GM21447 (cell line): Measurements from ENCODE around the gene KIFAP3.
"Not testable (repeated sequence)": the region's sequence is repeated elsewhere in the genome, so short reads cannot be mapped to it uniquely, and the experiment has no call there.

Experiments used
- ATAC-seq: cut with Tn5 transposase; IDR thresholded peaks from one replicate; pipeline ENCODE4 v1.9.1; 2021; ENCODE audit not compliant: unreplicated experiment

KIFAP3 gene

DNA sequence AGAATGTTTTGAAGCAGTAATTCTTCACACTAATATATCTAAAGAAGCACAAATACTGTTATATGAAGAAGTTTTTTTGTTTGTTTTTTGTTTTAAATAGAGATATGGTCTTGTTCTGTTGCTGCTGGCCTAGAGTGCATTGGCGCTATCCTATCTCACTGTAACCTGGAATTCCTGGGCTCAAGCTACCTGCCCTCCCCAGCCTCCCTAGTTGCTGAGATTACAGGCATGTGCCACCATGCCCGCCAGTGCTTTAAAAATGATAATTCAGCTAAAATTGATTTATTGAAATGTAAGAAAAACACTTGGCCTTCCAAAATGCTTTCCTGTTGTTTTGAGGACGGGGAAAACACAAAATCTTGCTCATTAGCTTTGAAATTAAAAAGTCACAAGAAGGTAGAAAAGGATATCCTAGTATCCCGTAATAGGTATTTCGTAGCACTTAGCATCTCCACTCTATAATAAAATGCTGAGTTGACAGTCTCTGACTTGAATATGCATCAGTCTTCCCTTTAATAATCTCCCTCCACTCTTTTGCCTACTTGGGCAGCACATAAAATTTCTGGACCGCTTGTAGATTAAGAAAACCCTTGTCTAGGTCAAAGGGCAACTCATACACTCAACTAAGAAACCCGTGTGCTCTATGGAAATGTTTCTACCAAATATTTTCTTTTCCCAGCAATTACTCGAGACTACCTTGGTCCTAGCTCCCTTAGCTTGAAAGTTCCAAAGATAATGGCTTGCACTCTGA is 182.1 kb downstream of the KIFAP3 start:
- no peak for ATAC-seq

DNA sequence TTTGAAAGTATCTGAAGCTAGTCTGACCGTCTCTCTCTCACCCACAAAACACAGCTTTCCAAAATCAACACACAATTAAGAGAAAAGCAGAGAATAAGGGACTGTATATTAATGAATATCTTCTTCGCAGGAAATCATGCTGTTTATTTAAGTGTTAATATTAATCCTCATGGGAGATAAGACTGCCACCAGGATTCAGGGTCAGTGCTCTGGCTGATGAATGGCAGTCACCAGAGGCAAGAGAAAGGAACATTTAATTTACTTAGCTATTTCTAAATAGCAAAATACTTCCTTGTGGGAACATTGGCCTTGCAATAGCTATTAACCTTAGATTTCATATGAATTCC is 183.0 kb downstream of the KIFAP3 start:
- no peak for ATAC-seq

DNA sequence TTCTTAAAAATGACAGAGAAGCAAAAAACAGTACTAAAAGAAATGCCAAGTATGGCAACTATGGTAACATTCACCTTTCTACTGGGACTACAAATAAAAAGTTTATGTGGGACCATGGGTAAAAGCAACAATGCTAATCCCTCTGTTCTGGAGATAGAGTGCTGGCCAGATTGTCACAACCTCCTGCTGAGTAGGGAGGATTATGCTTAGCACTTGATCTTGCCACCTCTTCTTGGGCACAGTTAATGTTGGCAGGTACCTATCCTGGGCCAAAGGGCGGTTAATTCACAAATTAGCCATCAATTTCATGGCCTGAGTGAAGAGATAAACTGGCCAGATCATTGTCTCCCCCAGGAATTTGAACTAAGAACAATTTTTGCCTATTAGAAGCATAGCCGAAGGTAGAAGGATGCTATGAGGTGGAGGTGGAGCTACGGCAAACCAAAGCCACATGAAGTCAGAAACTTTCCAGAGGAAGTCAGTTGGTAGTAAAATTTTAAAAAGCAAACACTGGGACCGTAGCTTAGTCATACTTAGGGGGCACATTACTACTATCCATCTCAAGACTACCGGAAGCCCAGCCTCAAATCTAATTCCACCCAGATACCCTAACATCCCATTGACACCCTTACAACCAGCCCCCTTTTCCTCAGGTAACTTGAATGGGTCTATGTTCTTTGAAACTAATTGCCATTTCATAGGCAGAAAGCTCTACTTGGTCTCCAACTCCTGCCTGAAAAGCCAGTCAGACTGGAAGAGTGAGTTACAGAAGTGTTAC is 183.5 kb downstream of the KIFAP3 start:
- peak; percentile 26 for ATAC-seq

DNA sequence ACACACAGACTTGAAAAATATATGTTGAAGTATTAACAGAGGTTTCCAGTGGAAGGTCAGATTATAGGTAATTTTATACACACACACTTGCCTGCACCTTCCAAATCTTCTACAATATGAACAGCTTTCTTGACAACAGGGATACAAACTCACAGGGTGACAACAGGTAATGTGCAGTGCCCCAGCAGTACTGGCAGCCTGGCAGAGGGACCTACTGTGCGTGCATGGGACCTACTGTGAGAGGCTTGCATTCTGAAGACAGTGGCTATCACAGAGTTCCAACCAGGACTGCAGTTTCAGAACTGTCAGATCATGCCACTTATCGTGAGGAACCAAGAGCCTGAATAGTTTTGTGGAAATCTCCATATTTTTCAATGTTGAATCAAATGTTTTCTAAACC is 184.6 kb downstream of the KIFAP3 start:
- no peak for ATAC-seq

DNA sequence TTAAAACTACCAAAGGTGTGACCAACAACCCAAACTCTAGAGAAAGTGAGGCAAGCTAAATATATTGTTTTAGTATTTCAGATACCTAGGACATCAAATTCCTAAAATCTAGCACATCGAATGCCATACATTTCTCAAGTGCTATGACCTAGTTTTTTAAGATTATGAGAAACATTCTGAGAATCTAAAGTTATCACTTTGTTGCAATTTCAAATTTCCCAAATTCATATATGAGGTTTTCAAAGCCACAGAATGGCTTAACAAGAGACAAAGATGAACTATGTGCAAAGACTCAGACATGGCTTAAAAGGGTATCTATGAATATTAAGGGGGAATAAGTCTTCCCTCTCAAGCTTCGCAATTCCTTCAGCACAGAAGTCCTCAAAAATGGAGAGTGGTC is 187.6 kb downstream of the KIFAP3 start:
- no peak for ATAC-seq

DNA sequence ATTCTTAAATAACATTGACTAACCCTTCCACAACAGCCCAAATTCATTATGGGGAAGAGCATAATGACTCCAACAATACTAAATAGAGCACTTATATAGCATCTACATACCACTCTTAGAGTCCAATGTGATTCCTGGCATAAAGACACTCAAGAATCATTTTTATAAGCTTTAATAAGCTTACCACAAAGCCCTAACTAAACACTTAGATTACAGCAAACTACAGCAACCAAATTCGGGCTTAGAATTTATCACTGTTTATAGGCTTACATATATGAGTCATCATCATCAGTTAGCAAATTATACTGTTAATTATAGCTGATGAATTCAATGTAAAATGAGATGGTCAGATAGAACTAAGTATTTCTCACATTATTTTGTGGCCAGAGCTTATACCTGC is 188.1 kb downstream of the KIFAP3 start:
- no peak for ATAC-seq

DNA sequence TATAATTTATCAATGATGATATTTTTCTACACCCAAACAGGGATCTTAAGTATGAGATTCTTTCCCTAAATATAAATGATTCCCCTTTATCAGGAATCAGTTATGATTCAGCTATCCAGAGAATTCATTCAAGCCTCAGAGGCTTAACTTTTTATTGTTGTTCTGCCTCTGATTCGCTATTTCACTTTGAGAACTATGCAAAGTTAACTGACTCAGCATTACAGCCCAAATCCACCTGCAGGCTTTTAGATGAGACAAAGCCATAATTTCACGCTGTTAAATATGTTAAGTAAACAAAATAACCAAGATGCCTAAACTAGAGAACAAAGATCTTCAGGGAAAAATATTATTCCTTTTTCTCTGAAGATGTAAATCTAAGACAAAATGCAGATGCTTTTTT is 189.3 kb downstream of the KIFAP3 start:
- no peak for ATAC-seq

DNA sequence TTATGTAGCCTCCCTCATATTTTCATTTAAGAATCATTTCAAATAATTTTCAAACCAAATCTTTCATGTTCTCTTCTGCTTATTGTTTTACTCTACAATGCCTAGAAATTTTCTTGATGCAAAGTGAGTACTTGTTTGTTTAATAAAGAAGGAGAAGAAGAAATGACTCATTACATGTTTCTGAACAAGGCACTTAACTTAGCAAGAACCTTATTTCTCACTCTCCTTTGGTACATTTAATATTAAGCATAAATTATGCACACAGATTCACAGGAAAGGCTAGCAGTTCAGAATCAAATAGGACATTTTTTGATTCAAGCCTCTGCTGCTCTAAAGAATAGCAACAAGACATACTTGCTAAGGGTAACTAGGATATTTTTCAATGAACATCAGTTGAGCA is 189.9 kb downstream of the KIFAP3 start:
- ATAC-seq: no peak

DNA sequence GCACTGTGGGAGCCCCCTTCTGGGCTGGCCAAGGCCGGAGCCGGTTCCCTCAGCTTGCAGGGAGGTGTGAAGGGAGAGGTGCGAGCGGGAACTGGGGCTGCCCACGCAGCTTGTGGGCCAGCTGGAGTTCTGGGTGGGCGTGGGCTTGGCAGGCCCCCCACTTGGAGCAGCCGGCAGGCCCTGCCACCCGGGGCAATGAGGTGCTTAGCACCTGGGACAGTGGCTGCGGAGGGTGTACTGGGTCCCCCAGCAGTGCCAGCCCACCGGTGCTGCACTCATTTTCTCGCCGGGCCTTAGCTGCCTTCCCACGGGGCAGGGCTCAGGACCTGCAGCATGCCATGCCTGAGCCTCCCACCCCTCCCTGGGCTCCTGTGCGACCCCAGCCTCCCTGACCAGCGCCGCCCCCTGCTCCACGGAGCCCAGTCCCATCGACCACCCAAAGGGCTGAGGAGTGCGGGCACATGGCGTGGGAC is 192.4 kb downstream of the KIFAP3 start:
- no peak for ATAC-seq

DNA sequence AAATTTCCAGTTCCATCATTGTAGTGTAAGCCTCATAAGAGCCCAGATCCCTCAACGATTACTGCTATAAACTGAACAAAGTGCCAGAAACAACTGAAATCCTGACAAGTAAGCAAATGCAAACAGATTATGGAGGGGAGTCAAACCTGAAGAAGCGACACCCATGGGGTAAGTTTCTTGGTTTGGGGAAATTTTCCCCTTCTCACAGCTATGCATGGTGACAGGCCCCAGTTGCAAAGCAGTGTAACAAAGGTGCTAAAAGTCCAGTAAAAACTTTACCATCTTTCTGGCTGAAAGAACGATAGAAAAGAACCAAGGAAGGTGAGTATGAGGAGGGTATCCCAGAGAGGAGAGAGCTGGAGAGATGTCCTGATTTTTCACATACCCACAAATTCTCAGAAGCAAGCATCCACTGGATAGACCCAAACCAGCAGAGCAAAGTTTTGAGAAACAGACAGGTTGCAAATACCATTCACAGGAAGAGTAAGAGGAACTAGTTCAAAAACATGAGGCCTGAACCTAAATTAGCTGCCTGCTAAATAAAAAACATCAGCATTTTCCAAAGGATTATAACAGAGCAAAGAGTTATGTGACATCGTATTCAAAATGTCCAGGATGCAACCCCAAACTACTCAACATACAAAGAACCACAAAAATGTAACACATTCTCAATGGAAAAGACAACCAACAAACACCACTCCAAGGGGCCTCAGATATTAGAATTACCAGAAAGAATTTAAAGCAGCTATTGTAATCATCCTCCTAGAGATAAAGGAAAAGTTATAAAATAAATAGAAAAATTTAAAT is 195.3 kb downstream of the KIFAP3 start:
- ATAC-seq: no peak

DNA sequence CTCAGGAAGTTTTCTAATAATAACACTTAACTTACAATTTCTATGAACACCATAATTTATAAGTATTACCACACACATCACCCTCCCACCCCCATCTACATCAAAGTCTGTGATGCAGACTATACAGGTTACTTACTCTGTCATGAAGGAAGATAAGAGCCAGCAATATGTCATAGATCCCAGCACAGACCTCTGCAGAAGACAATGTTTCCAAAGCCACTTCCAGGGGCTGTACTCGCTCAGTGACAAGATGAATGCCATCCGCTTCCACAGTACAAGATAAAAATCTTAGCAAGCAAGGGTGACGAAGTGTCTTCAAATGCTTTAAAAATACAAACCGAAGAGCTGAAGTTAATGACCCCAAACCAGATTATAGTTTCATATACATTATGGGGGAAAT is 196.0 kb downstream of the KIFAP3 start:
- no peak for ATAC-seq

DNA sequence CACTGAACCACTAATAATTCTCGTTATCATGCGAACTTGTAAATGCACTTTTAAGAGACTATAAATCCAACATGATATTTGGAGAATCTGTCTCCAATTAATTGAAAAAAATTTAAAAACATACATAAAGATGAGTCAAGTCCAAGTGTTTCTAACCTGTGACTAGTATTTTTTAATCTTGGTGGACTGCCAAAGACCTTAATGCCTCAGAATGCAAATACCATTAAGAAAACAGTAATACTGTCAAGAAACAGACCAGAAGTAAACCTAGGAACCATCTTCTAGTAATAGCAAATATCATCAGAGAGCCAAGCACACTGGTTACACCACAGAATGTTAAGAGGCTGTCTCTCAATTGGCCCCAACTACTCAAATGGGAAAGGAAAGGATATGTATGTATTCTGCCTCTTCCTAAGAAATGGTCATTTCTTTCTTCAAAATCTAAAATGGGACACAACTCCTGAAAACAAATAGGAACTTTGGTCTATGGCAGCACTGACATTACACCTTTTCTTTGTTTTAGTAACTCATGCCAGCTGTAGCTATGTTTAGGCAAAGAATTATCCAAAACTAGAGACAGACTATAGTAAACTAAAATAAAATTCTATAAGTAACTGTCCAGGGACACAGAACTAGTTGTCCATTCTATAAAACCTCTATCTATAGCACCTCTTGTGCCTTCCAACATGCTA is 196.5 kb downstream of the KIFAP3 start:
- ATAC-seq: no peak

DNA sequence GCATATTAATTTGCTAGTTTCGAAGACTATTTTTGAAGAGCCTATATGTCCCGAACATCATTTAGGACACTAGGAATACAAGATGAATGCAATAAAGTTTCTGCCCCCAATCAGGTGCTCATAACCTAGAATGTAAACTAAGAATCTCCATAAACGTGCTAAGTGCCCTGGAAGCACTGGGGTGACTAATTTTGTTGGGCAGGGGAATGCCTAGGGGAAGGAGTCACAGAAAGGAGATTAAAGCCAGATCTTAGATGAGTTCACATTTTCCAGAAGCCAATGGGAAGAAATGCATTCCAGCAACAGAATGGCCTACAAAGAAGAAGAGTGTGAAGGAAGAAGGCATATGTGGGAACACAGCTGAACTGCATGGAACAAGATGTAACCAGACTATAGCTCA is 200.3 kb downstream of the KIFAP3 start:
- ATAC-seq: no peak

DNA sequence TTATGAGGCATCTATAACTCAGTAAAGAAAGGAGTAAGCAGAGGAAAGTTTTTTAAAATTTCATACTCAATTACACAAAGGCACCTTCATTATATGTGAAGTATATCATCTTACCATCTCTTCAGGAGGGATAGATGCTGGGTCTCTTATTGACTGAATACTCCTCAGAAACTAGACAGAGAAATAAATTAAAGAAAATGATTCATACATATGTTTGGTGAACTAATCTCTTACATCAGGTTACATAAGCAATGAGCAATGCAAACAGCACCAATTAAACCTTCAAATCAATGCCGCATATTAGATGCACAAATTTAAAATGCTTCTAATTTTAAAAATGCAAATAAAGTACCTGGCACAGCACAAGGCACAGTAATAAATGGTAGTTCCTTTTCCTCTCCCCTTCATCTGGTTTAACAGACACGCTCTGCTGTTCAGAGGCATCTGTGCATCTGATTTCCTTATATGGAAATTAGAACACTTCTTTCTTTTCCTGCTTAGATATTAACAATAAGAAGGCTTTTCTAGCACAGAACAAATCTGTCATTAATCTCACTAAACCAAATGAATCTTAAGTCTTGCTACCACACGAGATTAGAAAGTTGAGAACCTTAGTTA is 200.8 kb downstream of the KIFAP3 start:
- ATAC-seq: no peak

DNA sequence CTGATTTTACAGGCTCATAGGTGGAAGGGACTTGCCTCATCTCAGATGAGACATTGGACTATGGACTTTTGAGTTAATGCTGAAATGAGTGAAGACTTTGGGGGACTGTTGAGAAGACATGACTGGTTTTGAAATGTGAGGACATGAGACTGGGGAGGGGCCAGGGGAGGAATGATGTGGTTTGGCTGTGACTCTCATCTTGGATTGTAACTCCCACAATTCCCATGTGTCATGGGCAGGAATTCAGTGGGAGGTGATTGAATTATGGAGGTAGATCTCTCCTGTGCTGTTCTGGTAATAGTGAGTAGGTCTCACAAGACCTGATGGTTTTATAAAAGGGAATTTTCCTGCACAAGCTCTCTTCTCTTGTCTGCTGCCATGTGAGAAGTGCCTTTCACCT is 201.6 kb downstream of the KIFAP3 start:
- ATAC-seq: no peak

DNA sequence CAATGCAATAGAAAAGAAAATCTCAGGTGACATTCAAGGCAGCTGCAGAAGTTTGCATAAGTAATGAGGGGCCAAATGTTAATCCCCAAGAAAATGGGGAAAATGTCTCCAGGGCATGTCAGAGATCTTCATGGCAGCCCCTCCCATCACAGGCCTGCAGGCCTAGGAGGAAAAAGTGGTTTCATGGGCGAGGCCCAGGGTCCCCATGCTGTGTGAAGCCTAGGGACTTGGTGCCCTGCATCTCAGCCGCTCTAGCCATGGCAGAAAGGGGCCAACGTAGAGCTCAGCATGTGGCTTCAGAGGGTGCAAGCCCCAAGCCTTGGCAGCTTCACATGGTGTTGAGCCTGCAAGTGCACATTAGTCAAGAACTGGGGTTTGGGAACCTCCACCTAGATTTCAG is 202.5 kb downstream of the KIFAP3 start:
- not testable (repeated sequence) for ATAC-seq
